H9 (cell line): ENCODE measurements around the gene SPATA31D4. TPM values are rescaled to one million over a fixed set of nuclear protein-coding genes. Genes with fewer than 3 reads are reported as not detected.

Experiments
- DNase-seq: peaks from one replicate; pipeline ENCODE4 v3.0.0-alpha.2; 2017
- H2AFZ ChIP-seq: one replicate; pipeline ENCODE4 v1.6.1; 2013; ENCODE audit warnings: mild to moderate bottlenecking, low read length, control low read depth, moderate library complexity
- H2AK5ac ChIP-seq: 2 replicates; pipeline ENCODE4 v1.6.1; 2013; ENCODE audit warnings: low read length, control low read depth, mixed read lengths; ENCODE audit not compliant: insufficient read length
- H2BK120ac ChIP-seq: one replicate; pipeline ENCODE4 v1.6.1; 2013; ENCODE audit warnings: low read depth, mild to moderate bottlenecking, low read length, control low read depth, inconsistent platforms; ENCODE audit not compliant: poor library complexity, severe bottlenecking
- H2BK12ac ChIP-seq: 2 replicates; pipeline ENCODE4 v1.6.1; 2013; ENCODE audit warnings: low read length, control low read depth, mixed read lengths, low read depth; ENCODE audit not compliant: insufficient read length
- H2BK15ac ChIP-seq: 2 replicates; pipeline ENCODE4 v1.6.1; 2013; ENCODE audit warnings: low read depth, low read length, control low read depth
- H2BK20ac ChIP-seq: one replicate; pipeline ENCODE4 v1.6.1; 2013; ENCODE audit warnings: low read depth, mild to moderate bottlenecking, low read length, control low read depth, inconsistent platforms; ENCODE audit not compliant: poor library complexity, severe bottlenecking
- H2BK5ac ChIP-seq: 2 replicates; pipeline ENCODE4 v1.6.1; 2013; ENCODE audit warnings: low read length, control low read depth, mixed read lengths; ENCODE audit not compliant: insufficient read length
- H3K14ac ChIP-seq: 2 replicates; pipeline ENCODE4 v1.6.1; 2013; ENCODE audit warnings: low read length, control low read depth; ENCODE audit not compliant: insufficient read depth
- H3K18ac ChIP-seq: 2 replicates; pipeline ENCODE4 v1.6.1; 2013; ENCODE audit warnings: low read depth, mild to moderate bottlenecking, mixed read lengths, low read length, control low read depth; ENCODE audit not compliant: insufficient read length
- H3K23ac ChIP-seq: 2 replicates; pipeline ENCODE4 v1.6.1; 2013; ENCODE audit warnings: low read length, control low read depth, mixed read lengths, low read depth; ENCODE audit not compliant: insufficient read length
- H3K23me2 ChIP-seq: 2 replicates; pipeline ENCODE4 v1.6.1; 2013; ENCODE audit warnings: low read depth, mild to moderate bottlenecking, mixed read lengths, low read length, control low read depth; ENCODE audit not compliant: insufficient read length, poor library complexity, severe bottlenecking
- H3K27ac ChIP-seq: 2 replicates; pipeline ENCODE4 v1.5.1; 2013; ENCODE audit warnings: low read length, control low read depth, mixed read lengths, low read depth; ENCODE audit not compliant: insufficient read length
- H3K27me3 ChIP-seq: 2 replicates; pipeline ENCODE4 v1.6.1; 2013; ENCODE audit warnings: low read length, control low read depth, inconsistent platforms; ENCODE audit not compliant: insufficient read depth
- H3K4ac ChIP-seq: 2 replicates; pipeline ENCODE4 v1.6.1; 2013; ENCODE audit warnings: low read depth, mild to moderate bottlenecking, control low read depth, inconsistent platforms, low read length, moderate library complexity
- H3K4me1 ChIP-seq: 2 replicates; pipeline ENCODE4 v1.6.1; 2013; ENCODE audit warnings: low read length, control low read depth, inconsistent platforms; ENCODE audit not compliant: insufficient read depth
- H3K4me2 ChIP-seq: 2 replicates; pipeline ENCODE4 v1.6.1; 2013; ENCODE audit warnings: low read length, control low read depth, mixed read lengths; ENCODE audit not compliant: insufficient read length, insufficient read depth
- H3K56ac ChIP-seq: 2 replicates; pipeline ENCODE4 v1.6.1; 2013; ENCODE audit warnings: low read depth, mild to moderate bottlenecking, mixed read lengths, low read length, control low read depth; ENCODE audit not compliant: insufficient read length
- H3K79me1 ChIP-seq: 2 replicates; pipeline ENCODE4 v1.6.1; 2013; ENCODE audit warnings: low read depth, mild to moderate bottlenecking, moderate library complexity, low read length, control low read depth, inconsistent platforms; ENCODE audit not compliant: insufficient read depth, poor library complexity, severe bottlenecking
- H3K79me2 ChIP-seq: 2 replicates; pipeline ENCODE4 v1.6.1; 2013; ENCODE audit warnings: low read length, control low read depth, inconsistent platforms; ENCODE audit not compliant: insufficient read depth
- H3K9ac ChIP-seq: 2 replicates; pipeline ENCODE4 v1.6.1; 2013; ENCODE audit warnings: low read length, control low read depth, mixed read lengths; ENCODE audit not compliant: insufficient read length; ENCODE audit errors: extremely low read depth
- H3K9me3 ChIP-seq: one replicate; pipeline ENCODE4 v1.6.1; 2013; ENCODE audit warnings: low read depth, low read length, inconsistent platforms; ENCODE audit not compliant: control insufficient read depth
- H3T11ph ChIP-seq: one replicate; pipeline ENCODE4 v1.6.1; 2013; ENCODE audit warnings: mild to moderate bottlenecking, low read length, control low read depth, inconsistent platforms
- H4K20me1 ChIP-seq: one replicate; pipeline ENCODE4 v1.6.1; 2013; ENCODE audit not compliant: control insufficient read depth, insufficient read length, insufficient read depth
- H4K5ac ChIP-seq: 2 replicates; pipeline ENCODE4 v1.6.1; 2013; ENCODE audit warnings: low read depth, mild to moderate bottlenecking, mixed read lengths, low read length, control low read depth; ENCODE audit not compliant: insufficient read length
- H4K8ac ChIP-seq: replicated peaks from 2 replicates; pipeline ENCODE4 v1.6.1; 2013; ENCODE audit warnings: low read length, control low read depth, mixed read lengths, low read depth; ENCODE audit not compliant: insufficient read length
- H4K91ac ChIP-seq: 2 replicates; pipeline ENCODE4 v1.6.1; 2013; ENCODE audit warnings: low read depth, mild to moderate bottlenecking, moderate library complexity, mixed read lengths, low read length, control low read depth; ENCODE audit not compliant: insufficient read length
- H3K27ac Mint-ChIP-seq, 3 experiments: 2 replicates in 2 of 3; 3 replicates in 1 of 3; pipeline ENCODE4 v1.8.0; 2020 to 2021; ENCODE audit warnings: mixed read lengths in 3 of 3, mild to moderate bottlenecking in 1 of 3, moderate library complexity in 1 of 3
- H3K27me3 Mint-ChIP-seq: 2 replicates; pipeline ENCODE4 v1.8.0; 2021; ENCODE audit warnings: low read depth, mild to moderate bottlenecking, moderate library complexity, mixed read lengths
- H3K36me3 Mint-ChIP-seq, 3 experiments: 2 replicates in 2 of 3; 3 replicates in 1 of 3; pipeline ENCODE4 v1.8.0; 2020 to 2021; ENCODE audit warnings: low read depth in 3 of 3, mixed read lengths in 3 of 3; ENCODE audit not compliant: insufficient read depth in 1 of 3
- H3K4me1 Mint-ChIP-seq, 2 experiments: 2 replicates each; pipeline ENCODE4 v1.8.0; 2020; ENCODE audit warnings: mixed read lengths in 2 of 2
- H3K4me3 Mint-ChIP-seq, 2 experiments: 2 replicates in 1 of 2; 3 replicates in 1 of 2; pipeline ENCODE4 v1.8.0; 2020 to 2021; ENCODE audit warnings: mild to moderate bottlenecking in 2 of 2, mixed read lengths in 2 of 2, moderate library complexity in 1 of 2
- H3K9me3 Mint-ChIP-seq, 2 experiments: 2 replicates in 1 of 2; 3 replicates in 1 of 2; pipeline ENCODE4 v1.8.0; 2020; ENCODE audit warnings: mild to moderate bottlenecking in 2 of 2, mixed read lengths in 2 of 2, moderate library complexity in 1 of 2
- CTCF ChIP-seq: fragments of 200-600 bp; sonication (generic); conservative IDR thresholded peaks from 3 replicates; pipeline ENCODE4 v1.8.0; 2021; ENCODE audit warnings: antibody characterized with exemption, mild to moderate bottlenecking
- WGBS: extraction: QIAGEN DNeasy Blood & Tissue Kit; methylation state at CpG from one replicate; pipeline ENCODE4 v1.1.7; 2013; ENCODE audit warnings: missing lambda C conversion rate, low lambda C conversion rate, mixed read lengths; ENCODE audit not compliant: insufficient read length; ENCODE audit errors: extremely low coverage; 5-methylcytosine and 5-hydroxymethylcytosine counted together
- total RNA-seq: library from RNA; stranded (reverse); gene quantifications from 2 replicates; pipeline ENCODE4 v1.2.1, GENCODE V29; 2021

The SPATA31D4 gene
- total RNA-seq, 1 experiment from 2014 or later: not detected

GRCh38 chr9:81906671-81907070, 21.6 kb upstream of the SPATA31D4 start:
- Histone ChIP-seq H2BK120ac (no peak overlapping the region), H3T11ph (no peak overlapping the region), H4K20me1 (no peaks in the 10 kb centered on the region), H3K79me1 (no peaks in the 10 kb centered on the region), H2AK5ac (no peak overlapping the region), H2AFZ (no peak overlapping the region), H3K4me2 (no peak overlapping the region), H4K5ac (no peak overlapping the region), H3K23me2 (no peaks in the 10 kb centered on the region), H2BK12ac (no peak overlapping the region), H3K56ac (no peak overlapping the region), H3K4ac (no peak overlapping the region), H3K9me3 (no peaks in the 10 kb centered on the region), H2BK5ac (no peak overlapping the region), H3K18ac (no peak overlapping the region), H3K23ac (no peak overlapping the region), H4K91ac (no peak overlapping the region), H3K4me1 (no peaks in the 10 kb centered on the region), H3K79me2 (no peaks in the 10 kb centered on the region), H3K9ac (no peak overlapping the region), H2BK15ac (no peak overlapping the region), H3K14ac (no peak overlapping the region), H3K27me3 (no peaks in the 10 kb centered on the region), H4K8ac (no peak overlapping the region), H2BK20ac (no peak overlapping the region), H3K27ac (no peak overlapping the region)
- no peaks in the 10 kb centered on the region for H3K27me3 Mint-ChIP-seq
- H3K4me3 Mint-ChIP-seq: no peak overlapping the region
- no peak for TF ChIP-seq CTCF
- no CpG with 5 or more reads among the region's 3 CpGs for WGBS
- H3K27ac Mint-ChIP-seq: no peak overlapping the region
- H3K9me3 Mint-ChIP-seq: no peaks in the 10 kb centered on the region
- no peaks in the 10 kb centered on the region for H3K4me1 Mint-ChIP-seq
- H3K36me3 Mint-ChIP-seq: no peaks in the 10 kb centered on the region
- no peak for DNase-seq
